ENCODE measurements around the gene FBXO24.
A peak's percentile ranks its signal among the peaks of the same experiment; 100 is the strongest.
"Not testable (repeated sequence)": the region's sequence is repeated elsewhere in the genome, so short reads cannot be mapped to it uniquely, and the experiment has no call there.

FBXO24 gene

GRCh38 chr7:100545360-100546128 is 40.6 kb upstream of the FBXO24 start:
- no peaks in the 10 kb centered on the region for H3K9me3 ChIP-seq (ENCODE audit: control insufficient read depth, low read length)
- peak overlapping the region; percentile 65 for H3K9ac ChIP-seq (ENCODE audit: low read length)
- H3K36me3 ChIP-seq (ENCODE audit: control insufficient read depth, insufficient read depth, low read length, severe bottlenecking): peaks cover 8% of the 10 kb centered on the region
- H3K4me3 ChIP-seq (ENCODE audit: low read length): peak overlapping the region; percentile 33
- peak; percentile 88 for DNase-seq (ENCODE audit: low read depth)
- no peaks in the 10 kb centered on the region for H3K27me3 ChIP-seq (replicated peaks; ENCODE audit: control insufficient read depth, insufficient read depth, low read length)
- peaks cover 41% of the 10 kb centered on the region for H3K4me1 ChIP-seq (ENCODE audit: control insufficient read depth, insufficient read depth, low read length)

DNA sequence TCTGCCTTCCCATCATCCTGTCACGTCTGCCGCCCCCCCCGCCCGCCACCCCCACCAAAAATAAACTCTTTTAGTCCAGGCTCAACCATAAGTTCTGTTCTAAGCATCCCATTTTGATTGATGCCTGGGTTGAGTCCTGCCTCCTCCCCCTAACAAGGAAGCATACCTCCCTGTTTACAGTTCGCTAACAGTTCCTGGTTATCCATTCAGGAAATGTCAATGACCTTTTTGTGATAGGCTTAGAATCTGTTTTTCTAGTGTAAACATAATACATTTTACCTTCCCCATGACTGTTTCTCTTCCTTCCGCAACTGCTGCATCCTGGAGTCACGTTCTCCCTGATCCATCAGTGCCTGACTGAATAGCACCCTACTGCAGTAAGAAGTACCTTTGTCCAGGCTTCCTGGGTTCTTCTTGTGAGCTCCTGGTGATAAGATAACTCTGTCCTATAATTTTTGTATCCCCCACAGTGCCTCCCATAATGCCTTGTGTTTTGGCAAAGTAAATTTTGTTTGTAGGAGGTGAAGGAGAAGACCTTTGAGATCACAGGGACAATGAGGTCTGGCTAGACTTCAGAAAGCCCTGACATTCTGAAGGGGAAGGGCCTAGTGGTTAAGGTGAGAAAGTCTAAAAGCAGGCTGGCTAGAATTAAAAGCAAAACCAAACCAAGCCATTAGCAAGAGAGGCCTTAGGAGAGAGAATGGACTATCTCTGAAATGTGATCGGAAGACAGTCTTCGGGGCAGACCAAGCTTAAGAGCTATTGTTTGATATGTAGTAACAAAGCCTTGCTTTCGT is 39.8 kb upstream of the FBXO24 start:
- H3K4me1 ChIP-seq (ENCODE audit: control insufficient read depth, insufficient read depth, low read length): peaks cover 41% of the 10 kb centered on the region
- H3K9ac ChIP-seq (ENCODE audit: low read length): peak overlapping the region; percentile 65
- peaks cover 9% of the 10 kb centered on the region for H3K36me3 ChIP-seq (ENCODE audit: control insufficient read depth, insufficient read depth, low read length, severe bottlenecking)
- DNase-seq (ENCODE audit: low read depth): no peak
- H3K27me3 ChIP-seq (replicated peaks; ENCODE audit: control insufficient read depth, insufficient read depth, low read length): no peaks in the 10 kb centered on the region
- H3K4me3 ChIP-seq (ENCODE audit: low read length): peak overlapping the region; percentile 33
- no peaks in the 10 kb centered on the region for H3K9me3 ChIP-seq (ENCODE audit: control insufficient read depth, low read length)

GRCh38 chr7:100546926-100547800 is 39.0 kb upstream of the FBXO24 start:
- DNase-seq (ENCODE audit: low read depth): no peak
- Histone ChIP-seq H3K36me3 (ENCODE audit: control insufficient read depth, insufficient read depth, low read length, severe bottlenecking) (peaks cover 12% of the 10 kb centered on the region), H3K9ac (ENCODE audit: low read length) (peak overlapping the region; percentile 65), H3K9me3 (ENCODE audit: control insufficient read depth, low read length) (no peaks in the 10 kb centered on the region), H3K4me1 (ENCODE audit: control insufficient read depth, insufficient read depth, low read length) (peaks cover 41% of the 10 kb centered on the region), H3K27me3 (replicated peaks; ENCODE audit: control insufficient read depth, insufficient read depth, low read length) (no peaks in the 10 kb centered on the region), H3K4me3 (ENCODE audit: low read length) (no peak overlapping the region)

GRCh38 chr7:100547872-100548271 is 38.3 kb upstream of the FBXO24 start:
- Histone ChIP-seq H3K9ac (ENCODE audit: low read length) (no peak overlapping the region), H3K27me3 (replicated peaks; ENCODE audit: control insufficient read depth, insufficient read depth, low read length) (no peaks in the 10 kb centered on the region), H3K4me3 (ENCODE audit: low read length) (no peak overlapping the region), H3K9me3 (ENCODE audit: control insufficient read depth, low read length) (no peaks in the 10 kb centered on the region), H3K36me3 (ENCODE audit: control insufficient read depth, insufficient read depth, low read length, severe bottlenecking) (peaks cover 19% of the 10 kb centered on the region), H3K4me1 (ENCODE audit: control insufficient read depth, insufficient read depth, low read length) (peaks cover 41% of the 10 kb centered on the region)
- DNase-seq (ENCODE audit: low read depth): no peak

DNA sequence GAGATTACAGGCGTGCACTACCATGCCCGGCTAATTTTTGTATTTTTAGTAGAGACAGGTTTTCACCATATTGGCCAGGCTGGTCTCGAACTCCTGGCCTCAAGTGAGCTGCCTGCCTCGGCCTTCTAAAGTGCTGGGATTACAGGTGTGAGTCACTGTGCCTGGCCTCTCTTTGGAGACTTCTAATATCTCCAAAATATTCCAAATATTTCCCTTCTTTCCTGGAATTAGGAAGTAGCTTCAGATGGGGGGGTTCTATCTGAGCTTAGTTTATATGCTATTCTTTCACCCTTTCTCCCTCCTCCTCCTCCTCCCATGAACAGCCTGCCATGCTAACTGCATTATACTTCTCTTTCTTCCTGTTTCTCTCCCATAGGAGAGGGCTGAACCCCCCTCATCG is 37.7 kb upstream of the FBXO24 start:
- not testable (repeated sequence) for H3K9me3 ChIP-seq (ENCODE audit: control insufficient read depth, low read length); H3K4me3 ChIP-seq (ENCODE audit: low read length); H3K9ac ChIP-seq (ENCODE audit: low read length); H3K27me3 ChIP-seq (replicated peaks; ENCODE audit: control insufficient read depth, insufficient read depth, low read length); DNase-seq (ENCODE audit: low read depth)
- Histone ChIP-seq H3K36me3 (ENCODE audit: control insufficient read depth, insufficient read depth, low read length, severe bottlenecking) (peaks cover 25% of the 10 kb centered on the region), H3K4me1 (ENCODE audit: control insufficient read depth, insufficient read depth, low read length) (peaks cover 39% of the 10 kb centered on the region)

DNA sequence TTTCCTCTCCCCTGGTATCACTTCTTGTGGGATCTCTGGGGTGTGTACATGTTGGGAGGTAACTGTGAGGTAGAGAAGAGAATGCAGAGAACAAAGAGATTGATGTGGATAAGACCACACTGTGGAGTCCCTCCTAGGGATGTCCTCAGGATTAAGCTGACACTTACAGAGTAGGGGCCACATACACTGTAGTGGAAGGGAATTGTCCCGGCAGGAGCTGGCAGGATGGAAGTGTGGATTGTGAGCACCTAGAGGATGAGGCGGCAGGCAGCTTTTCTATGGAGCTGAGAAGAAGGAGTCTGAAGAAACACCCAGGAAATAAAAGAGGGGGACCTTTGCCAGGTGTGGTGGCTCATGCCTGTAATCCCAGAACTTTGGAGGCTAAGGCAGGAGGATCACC is 33.6 kb upstream of the FBXO24 start:
- Histone ChIP-seq H3K4me1 (ENCODE audit: control insufficient read depth, insufficient read depth, low read length) (peaks cover 30% of the 10 kb centered on the region), H3K4me3 (ENCODE audit: low read length) (no peak overlapping the region), H3K27me3 (replicated peaks; ENCODE audit: control insufficient read depth, insufficient read depth, low read length) (no peaks in the 10 kb centered on the region), H3K9ac (ENCODE audit: low read length) (no peak overlapping the region), H3K36me3 (ENCODE audit: control insufficient read depth, insufficient read depth, low read length, severe bottlenecking) (peaks cover 25% of the 10 kb centered on the region), H3K9me3 (ENCODE audit: control insufficient read depth, low read length) (no peaks in the 10 kb centered on the region)
- no peak for DNase-seq (ENCODE audit: low read depth)

- no peak for DNase-seq (ENCODE audit: low read depth)
- H3K36me3 ChIP-seq (ENCODE audit: control insufficient read depth, insufficient read depth, low read length, severe bottlenecking): peaks cover 25% of the 10 kb centered on the region
- H3K27me3 ChIP-seq (replicated peaks; ENCODE audit: control insufficient read depth, insufficient read depth, low read length): no peaks in the 10 kb centered on the region
- no peak overlapping the region for H3K9ac ChIP-seq (ENCODE audit: low read length)
- no peak overlapping the region for H3K4me3 ChIP-seq (ENCODE audit: low read length)
- no peaks in the 10 kb centered on the region for H3K9me3 ChIP-seq (ENCODE audit: control insufficient read depth, low read length)
- H3K4me1 ChIP-seq (ENCODE audit: control insufficient read depth, insufficient read depth, low read length): peaks cover 25% of the 10 kb centered on the region
Observed at GRCh38 chr7:100553032-100553431, 33.1 kb upstream of the FBXO24 start.

DNA sequence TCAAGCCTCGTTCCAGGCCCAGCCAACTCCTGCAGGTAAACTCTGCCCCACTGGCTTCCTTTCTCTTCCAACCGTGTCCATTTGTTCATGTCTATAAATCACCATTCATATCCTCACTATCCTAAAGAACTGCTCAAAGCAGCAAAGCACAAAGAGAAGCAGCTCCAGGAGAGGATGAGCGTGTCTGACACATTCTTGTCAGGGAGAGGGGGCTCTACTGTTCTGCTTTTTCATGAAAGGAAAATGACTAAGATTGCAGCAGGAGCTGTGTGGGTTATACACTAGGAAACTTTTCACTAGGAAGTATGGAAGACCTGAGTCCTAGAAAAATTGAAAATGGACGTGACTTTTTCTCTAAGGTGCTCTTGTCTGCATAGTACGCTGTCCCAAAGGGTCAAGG is 30.4 kb upstream of the FBXO24 start:
- peaks cover 33% of the 10 kb centered on the region for H3K4me1 ChIP-seq (ENCODE audit: control insufficient read depth, insufficient read depth, low read length)
- H3K36me3 ChIP-seq (ENCODE audit: control insufficient read depth, insufficient read depth, low read length, severe bottlenecking): peaks cover 16% of the 10 kb centered on the region
- no peak for DNase-seq (ENCODE audit: low read depth)
- H3K9me3 ChIP-seq (ENCODE audit: control insufficient read depth, low read length): no peaks in the 10 kb centered on the region
- no peak overlapping the region for H3K9ac ChIP-seq (ENCODE audit: low read length)
- no peaks in the 10 kb centered on the region for H3K27me3 ChIP-seq (replicated peaks; ENCODE audit: control insufficient read depth, insufficient read depth, low read length)
- no peak overlapping the region for H3K4me3 ChIP-seq (ENCODE audit: low read length)

DNA sequence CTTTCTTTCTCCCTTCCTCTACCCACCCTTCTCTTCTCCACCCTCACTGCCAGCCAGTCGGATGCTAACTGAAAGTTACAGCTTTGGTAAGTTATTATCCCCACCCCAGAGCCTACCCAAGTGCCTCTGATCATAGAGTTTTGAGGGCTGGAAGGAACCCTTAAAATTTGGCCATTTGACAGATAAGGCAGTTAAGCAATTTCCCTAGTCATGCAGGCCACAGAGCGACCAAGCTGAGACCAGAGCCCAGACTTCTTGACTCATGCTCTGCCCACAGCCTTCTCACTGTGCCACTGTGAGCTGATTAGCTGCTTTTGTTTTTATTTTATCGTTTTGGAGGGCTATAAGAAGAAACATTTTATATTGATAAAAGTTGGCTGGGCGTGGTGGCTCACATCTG is 29.6 kb upstream of the FBXO24 start:
- H3K4me1 ChIP-seq (ENCODE audit: control insufficient read depth, insufficient read depth, low read length): peaks cover 35% of the 10 kb centered on the region
- DNase-seq (ENCODE audit: low read depth): peak; percentile 78
- no peaks in the 10 kb centered on the region for H3K9me3 ChIP-seq (ENCODE audit: control insufficient read depth, low read length)
- peak overlapping the region; percentile 20 for H3K4me3 ChIP-seq (ENCODE audit: low read length)
- peak overlapping the region; percentile 60 for H3K9ac ChIP-seq (ENCODE audit: low read length)
- peaks cover 16% of the 10 kb centered on the region for H3K36me3 ChIP-seq (ENCODE audit: control insufficient read depth, insufficient read depth, low read length, severe bottlenecking)
- H3K27me3 ChIP-seq (replicated peaks; ENCODE audit: control insufficient read depth, insufficient read depth, low read length): no peaks in the 10 kb centered on the region

GRCh38 chr7:100559127-100559526 is 27.0 kb upstream of the FBXO24 start:
- Histone ChIP-seq H3K9ac (ENCODE audit: low read length) (no peak overlapping the region), H3K4me3 (ENCODE audit: low read length) (no peak overlapping the region), H3K27me3 (replicated peaks; ENCODE audit: control insufficient read depth, insufficient read depth, low read length) (no peaks in the 10 kb centered on the region), H3K9me3 (ENCODE audit: control insufficient read depth, low read length) (no peaks in the 10 kb centered on the region), H3K36me3 (ENCODE audit: control insufficient read depth, insufficient read depth, low read length, severe bottlenecking) (peaks cover 3% of the 10 kb centered on the region), H3K4me1 (ENCODE audit: control insufficient read depth, insufficient read depth, low read length) (peaks cover 40% of the 10 kb centered on the region)
- DNase-seq (ENCODE audit: low read depth): no peak

All from adipocyte (in vitro differentiated cells).